GM12878 (cell line): ENCODE measurements around the gene WDR38. TPM values are rescaled to one million over a fixed set of nuclear protein-coding genes. Genes with fewer than 3 reads are reported as not detected.

Source experiments
- ATAC-seq: fragments of 200-7000 bp; cut with Tn5 transposase; 3 replicates; pipeline ENCODE4 v1.9.1; 2020; ENCODE audit warnings: mild to moderate bottlenecking, moderate library complexity
- BruUV-seq: library from RNA; stranded (reverse); fragments of 400-500 nt; replicated peaks from 2 replicates; lab custom pipeline; 2021; lab: Mats Ljungman, UMichigan
- CTCF ChIA-PET: fragments of 300-600 bp; sonication (Branson Sonifier 250); formaldehyde crosslinking; extraction: SDS; loops from one replicate; lab custom pipeline; 2021; ENCODE audit warnings: inconsistent platforms; lab: Yijun Ruan, JAX
- POLR2A ChIA-PET: fragments of 350-600 bp; formaldehyde crosslinking; extraction: SDS; loops from one replicate; lab custom pipeline; 2021; ENCODE audit warnings: inconsistent platforms; lab: Charles Lee
- RAD21 ChIA-PET: fragments of 300-600 bp; sonication (Branson Sonifier 250); formaldehyde crosslinking; loops from one replicate; lab custom pipeline; 2023; ENCODE audit warnings: antibody characterized with exemption; ENCODE audit not compliant: unreplicated experiment; lab: Charles Lee
- SMC1A ChIA-PET: fragments of 300-600 bp; sonication (Branson Sonifier 250); formaldehyde crosslinking; loops from one replicate; lab custom pipeline; 2023; ENCODE audit not compliant: unreplicated experiment, uncharacterized antibody; lab: Charles Lee
- DNase-seq: peaks from one replicate; pipeline ENCODE4 v3.0.0-alpha.2; 2011; ENCODE audit warnings: low read depth, low spot score
- FAIRE-seq: peaks from 3 replicates; lab custom pipeline; 2011; peaks lifted over from hg19 to GRCh38; lab: Jason Lieb, UNC
- H2AFZ ChIP-seq: 2 replicates; pipeline ENCODE4 v1.6.0; 2011; ENCODE audit warnings: low read depth, low read length, control low read depth; ENCODE audit not compliant: control insufficient read depth
- H3K27ac ChIP-seq: 2 replicates; pipeline ENCODE4 v1.5.1; 2011; ENCODE audit warnings: control low read depth; ENCODE audit not compliant: control insufficient read depth, insufficient read depth
- H3K27me3 ChIP-seq, 2 experiments: replicated peaks in 1 of 2; 2 replicates each; pipeline versions ENCODE4 v1.6.0 to v1.6.1; 2011; ENCODE audit warnings: low read length in 1 of 2; ENCODE audit not compliant: control insufficient read depth in 2 of 2, insufficient read depth in 2 of 2
- H3K36me3 ChIP-seq, 2 experiments: 2 replicates each; pipeline ENCODE4 v1.5.1; 2011; ENCODE audit warnings: low read length in 1 of 2; ENCODE audit not compliant: control insufficient read depth in 2 of 2, insufficient read depth in 2 of 2
- H3K4me1 ChIP-seq: 2 replicates; pipeline ENCODE4 v1.6.1; 2011; ENCODE audit warnings: mild to moderate bottlenecking, low read length, moderate library complexity, mixed read lengths; ENCODE audit not compliant: control insufficient read depth, insufficient read depth
- H3K4me2 ChIP-seq: 2 replicates; pipeline ENCODE4 v1.6.0; 2011; ENCODE audit warnings: control low read depth; ENCODE audit not compliant: control insufficient read depth, insufficient read depth
- H3K4me3 ChIP-seq: fragments of 200-600 bp; sonication (generic); 2 replicates; pipeline ENCODE4 v1.5.1; 2016
- H3K79me2 ChIP-seq: 2 replicates; pipeline ENCODE4 v1.6.0; 2011; ENCODE audit warnings: low read length; ENCODE audit not compliant: control insufficient read depth, insufficient read depth
- H3K9ac ChIP-seq: 2 replicates; pipeline ENCODE4 v1.8.0; 2011; ENCODE audit warnings: low read length, control low read depth, mixed read lengths; ENCODE audit not compliant: control insufficient read depth, insufficient read depth
- H3K9me3 ChIP-seq: replicated peaks from 3 replicates; pipeline ENCODE4 v1.5.1; 2011; ENCODE audit warnings: mild to moderate bottlenecking, low read length; ENCODE audit not compliant: control insufficient read depth, insufficient read depth
- H4K20me1 ChIP-seq: 2 replicates; pipeline ENCODE4 v1.6.0; 2011; ENCODE audit not compliant: control insufficient read depth, insufficient read depth
- BRCA1 ChIP-seq: IDR thresholded peaks from 2 replicates; pipeline ENCODE4 v1.6.1; 2011; ENCODE audit warnings: low read depth, low read length, improper control_type of control experiment
- CBFB ChIP-seq: IDR thresholded peaks from 2 replicates; pipeline ENCODE4 v1.6.1; 2016; ENCODE audit warnings: antibody characterized with exemption, low read depth
- EZH2 ChIP-seq: IDR thresholded peaks from 2 replicates; pipeline ENCODE4 v1.6.1; 2012; ENCODE audit warnings: low read depth, mild to moderate bottlenecking, control low read depth, inconsistent platforms, low read length, borderline replicate concordance; ENCODE audit not compliant: control insufficient read depth
- FOS ChIP-seq: IDR thresholded peaks from 3 replicates; pipeline ENCODE4 v1.6.1; 2011; ENCODE audit warnings: borderline replicate concordance; ENCODE audit not compliant: insufficient read length; ENCODE audit errors: extremely low read depth
- HDGF ChIP-seq: fragments of 450-650 bp; IDR thresholded peaks from 2 replicates; pipeline ENCODE4 v1.6.1; 2016; ENCODE audit warnings: antibody characterized with exemption
- IKZF2 ChIP-seq, 2 experiments: fragments of 450-650 bp; IDR thresholded peaks; 2 replicates each; pipeline ENCODE4 v1.6.1; 2017; ENCODE audit warnings: mild to moderate bottlenecking in 2 of 2, moderate library complexity in 2 of 2
- LARP7 ChIP-seq: fragments of 450-650 bp; IDR thresholded peaks from 2 replicates; pipeline ENCODE4 v1.6.1; 2017; ENCODE audit warnings: mild to moderate bottlenecking
- NFYA ChIP-seq: IDR thresholded peaks from 2 replicates; pipeline ENCODE4 v1.6.1; 2011; ENCODE audit warnings: low read depth, mild to moderate bottlenecking, low read length, improper control_type of control experiment, borderline replicate concordance
- RUNX3 ChIP-seq: IDR thresholded peaks from 2 replicates; pipeline ENCODE4 v1.6.1; 2012; ENCODE audit warnings: low read length, inconsistent platforms
- SREBF1 ChIP-seq: IDR thresholded peaks from 2 replicates; pipeline ENCODE4 v1.6.1; 2012; ENCODE audit warnings: mild to moderate bottlenecking, low read length
- STAT3 ChIP-seq: IDR thresholded peaks from 2 replicates; pipeline ENCODE4 v1.6.1; 2011; ENCODE audit warnings: low read depth, low read length, improper control_type of control experiment
- YBX1 ChIP-seq: fragments of 450-650 bp; IDR thresholded peaks from 2 replicates; pipeline ENCODE4 v1.6.1; 2016; ENCODE audit warnings: antibody characterized with exemption
- WGBS: methylation state at CpG from one replicate; pipeline ENCODE4 v1.1.6; 2016; ENCODE audit warnings: low lambda C conversion rate; ENCODE audit not compliant: insufficient replicate concordance, insufficient coverage; ENCODE audit errors: missing lambda C conversion rate; 5-methylcytosine and 5-hydroxymethylcytosine counted together
- in situ Hi-C: fragments of 300-500 bp; cut with MboI; formaldehyde crosslinking; loops from 9 replicates; pipeline ENCODE4 v1.14.3; 2018; ENCODE audit warnings: mixed read lengths
- intact Hi-C: fragments of 100-400 bp; cut with micrococcal nuclease; formaldehyde crosslinking; loops from one replicate; pipeline ENCODE4 v1.14.2; 2022; ENCODE audit not compliant: unreplicated experiment
- polyA plus RNA-seq, 11 experiments: library from polyadenylated mRNA; depleted of rRNA in 4 of 11; unstranded in 6 of 11; stranded (reverse) in 5 of 11; fragments of >200 nt; fragmentation: Nextera tagmentation in 4 of 11; fragmentation: Illumina TruSeq in 1 of 11; extraction: Ambion mirVana in 4 of 11; extraction: Trizol in 1 of 11; gene quantifications; 1 replicate in 1 of 11; 2 replicates in 10 of 11; pipeline versions ENCODE4 v1.2.1 to v1.2.3, GENCODE V29; 2011 to 2016; ENCODE audit warnings: inconsistent platforms in 2 of 11, missing spikeins in 2 of 11, low read depth in 1 of 11
- total RNA-seq, 4 experiments: library from RNA; depleted of rRNA in 3 of 4; stranded (reverse); fragments of >200 nt in 3 of 4; fragmentation: Illumina TruSeq in 1 of 4; extraction: Trizol in 1 of 4; gene quantifications; 2 replicates each; pipeline versions ENCODE4 v1.2.1 to v1.2.3, GENCODE V29; 2013 to 2021

WDR38 gene
- total and polyA plus RNA-seq, 10 of the 15 experiments (the other 5 are each of a cell fraction or from before 2014, with no cell fraction given) = not detected

GRCh38 chr9:124828489-124829333 lies 24.5 kb upstream of the WDR38 start:
- no peak overlapping the region for H3K9ac ChIP-seq
- no peaks in the 10 kb centered on the region for H3K36me3 ChIP-seq
- H3K79me2 ChIP-seq = no peaks in the 10 kb centered on the region
- POLR2A ChIA-PET = no interaction called here
- CTCF ChIA-PET = interaction anchor here (0.9 to 4.1 kb wide), 2 partner anchors 12 to 23 kb away, joined by 3 to 21 read pairs; no protein-coding TSS in a partner anchor
- no peak overlapping the region for H3K4me3 ChIP-seq
- no peak overlapping the region for H3K27ac ChIP-seq
- H3K4me2 ChIP-seq = no peak overlapping the region
- in situ Hi-C loops = no loop called here
- H3K9me3 ChIP-seq = no peaks in the 10 kb centered on the region
- DNase-seq (no peak), ATAC-seq (no peak), FAIRE-seq (no peak)
- TF ChIP-seq YBX1 = no peak
- no peak for TF ChIP-seq LARP7
- TF ChIP-seq HDGF = no peak
- TF ChIP-seq FOS = no peak
- TF ChIP-seq STAT3 = no peak
- no peak for TF ChIP-seq CBFB
- TF ChIP-seq BRCA1 = no peak
- TF ChIP-seq RUNX3 = no peak
- no peak for TF ChIP-seq NFYA
- TF ChIP-seq SREBF1 = no peak
- TF ChIP-seq EZH2 = no peak
- no peak for TF ChIP-seq IKZF2 (IDR thresholded peaks at IDR 0.05)
- no TSS peak for BruUV-seq
- intact Hi-C loops = no loop called here
- RAD21 ChIA-PET = no interaction called here
- H4K20me1 ChIP-seq = no peaks in the 10 kb centered on the region
- H2AFZ ChIP-seq = no peak overlapping the region; the same call in 1 of the 2 replicates
- 6% methylated on average over 2 of the region's 2 CpGs for WGBS
- no peaks in the 10 kb centered on the region for H3K27me3 ChIP-seq
- SMC1A ChIA-PET = interaction anchor here (0.6 to 1.2 kb wide), 4 partner anchors 9 to 1348 kb away, joined by 3 to 4 read pairs (median 3); no protein-coding TSS in a partner anchor
- H3K4me1 ChIP-seq = peaks cover 4% of the 10 kb centered on the region; the same call in 1 of the 2 replicates
